T-helper 1 cell treated with Interleukin-12 subunit alpha and Interleukin-12 subunit beta and Interleukin-4 antibody, amounts not matched to agents 30 μg/mL and 1 μg/mL, for 36 hours (primary cell): Measurements from ENCODE around the gene ATF3.

Experiments used
- H3K27ac Mint-ChIP-seq: one replicate; pipeline ENCODE4 v1.8.0; 2021; ENCODE audit warnings: mild to moderate bottlenecking, mixed read lengths
- H3K27me3 Mint-ChIP-seq: one replicate; pipeline ENCODE4 v1.8.0; 2021; ENCODE audit warnings: low read depth, mixed read lengths
- H3K36me3 Mint-ChIP-seq: one replicate; pipeline ENCODE4 v1.8.0; 2021; ENCODE audit warnings: low read depth, mixed read lengths
- H3K4me1 Mint-ChIP-seq: one replicate; pipeline ENCODE4 v1.8.0; 2021; ENCODE audit warnings: low read depth, mixed read lengths
- H3K4me3 Mint-ChIP-seq: one replicate; pipeline ENCODE4 v1.8.0; 2021; ENCODE audit warnings: mild to moderate bottlenecking, moderate library complexity, mixed read lengths
- H3K9me3 Mint-ChIP-seq: one replicate; pipeline ENCODE4 v1.8.0; 2021; ENCODE audit warnings: mixed read lengths

Gene ATF3

DNA sequence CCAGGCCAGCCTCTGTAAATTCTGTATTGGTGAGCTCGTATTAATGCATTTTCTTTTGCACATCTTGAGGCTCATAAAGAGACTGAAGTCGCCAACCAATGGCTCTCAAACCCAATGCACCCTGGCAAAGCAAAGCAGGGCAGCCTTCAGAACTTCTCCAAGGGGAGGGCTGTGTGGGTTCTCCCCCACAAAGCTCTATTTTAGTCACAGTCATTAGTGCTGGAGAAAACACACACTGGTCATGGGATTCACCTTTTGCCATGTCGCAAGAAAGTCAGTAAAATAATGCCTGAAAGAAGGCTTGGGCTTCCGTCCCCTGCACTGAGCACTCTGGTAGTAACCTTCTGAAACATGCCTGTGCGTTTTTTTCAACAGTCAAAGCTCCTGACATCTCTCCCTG is 26.3 kb upstream of the ATF3 start:
- Mint-ChIP-seq H3K4me3 (no peak overlapping the region), H3K27ac (no peak overlapping the region), H3K36me3 (peaks cover 1% of the 10 kb centered on the region), H3K9me3 (no peaks in the 10 kb centered on the region), H3K27me3 (peaks cover 24% of the 10 kb centered on the region), H3K4me1 (peaks cover 3% of the 10 kb centered on the region)

DNA sequence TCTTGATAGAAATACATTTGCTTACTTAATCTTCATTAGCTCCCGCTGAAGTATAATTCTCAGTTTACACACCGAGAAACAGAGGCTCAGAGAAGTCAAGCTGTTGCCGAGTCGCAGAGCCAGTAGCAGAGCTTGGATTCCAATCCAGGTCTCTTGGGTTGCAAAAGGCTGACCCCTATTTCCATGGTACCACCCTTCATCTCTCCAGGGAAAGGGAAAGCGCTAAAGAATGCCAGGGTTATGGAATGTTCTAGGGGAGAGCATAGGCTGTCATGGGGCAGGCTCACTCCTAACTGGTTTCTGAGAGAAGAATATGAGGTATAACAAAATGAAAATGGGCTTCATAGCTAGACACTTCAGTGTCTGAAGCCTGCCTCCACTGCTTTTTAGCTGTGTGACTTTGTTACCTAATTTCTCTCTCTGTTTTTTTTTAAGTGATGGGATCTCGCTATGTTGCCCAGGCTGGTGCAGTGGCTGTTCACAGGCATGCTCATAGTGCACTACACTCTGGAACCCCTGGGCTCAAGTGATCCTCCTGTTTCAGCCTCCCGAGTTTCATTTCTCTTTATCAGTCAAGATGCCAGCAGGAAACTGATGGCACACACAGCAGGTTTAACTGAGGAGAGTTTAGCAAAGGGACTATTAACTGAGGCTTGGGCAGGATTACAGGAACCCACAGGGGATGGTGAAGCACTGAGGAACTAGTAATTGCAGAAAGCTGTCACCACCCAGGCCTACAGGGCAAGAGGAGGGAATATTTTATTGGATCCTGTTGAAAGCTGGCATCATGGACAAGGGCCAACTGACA is 25.5 kb upstream of the ATF3 start:
- peaks cover 1% of the 10 kb centered on the region for H3K36me3 Mint-ChIP-seq
- H3K27ac Mint-ChIP-seq = no peak overlapping the region
- peaks cover 3% of the 10 kb centered on the region for H3K4me1 Mint-ChIP-seq
- no peak overlapping the region for H3K4me3 Mint-ChIP-seq
- H3K9me3 Mint-ChIP-seq = no peaks in the 10 kb centered on the region
- peaks cover 26% of the 10 kb centered on the region for H3K27me3 Mint-ChIP-seq

DNA sequence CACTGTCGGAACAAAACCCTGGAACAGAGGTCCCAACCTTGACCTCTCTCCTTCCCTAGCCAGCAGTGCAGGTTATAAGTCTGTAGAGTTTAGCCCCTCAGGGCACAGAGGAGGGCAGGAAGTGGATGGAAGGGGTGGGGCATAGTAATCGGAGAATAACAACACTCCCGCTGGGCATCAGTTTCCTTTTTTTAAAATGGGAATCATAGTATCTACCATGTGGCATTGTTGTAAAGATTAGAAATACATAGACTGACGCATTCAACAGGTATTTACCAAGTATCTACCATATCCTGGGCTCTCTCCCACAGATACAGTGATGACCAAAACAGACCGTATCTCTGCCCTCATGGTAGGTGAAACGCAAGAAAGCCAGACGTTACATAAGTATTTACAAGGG is 24.9 kb upstream of the ATF3 start:
- Mint-ChIP-seq H3K27ac (no peak overlapping the region), H3K4me1 (peaks cover 3% of the 10 kb centered on the region)

GRCh38 chr1:212584092-212584886 is 24.3 kb upstream of the ATF3 start:
- Mint-ChIP-seq H3K36me3 (peaks cover 1% of the 10 kb centered on the region), H3K9me3 (no peaks in the 10 kb centered on the region), H3K4me1 (peaks cover 3% of the 10 kb centered on the region), H3K4me3 (no peak overlapping the region), H3K27ac (no peak overlapping the region), H3K27me3 (peaks cover 29% of the 10 kb centered on the region)

More for the DNA sequence above, 24.9 kb upstream of the ATF3 start:
- no peaks in the 10 kb centered on the region for H3K9me3 Mint-ChIP-seq
- no peak overlapping the region for H3K4me3 Mint-ChIP-seq
- peaks cover 24% of the 10 kb centered on the region for H3K27me3 Mint-ChIP-seq
- peaks cover 1% of the 10 kb centered on the region for H3K36me3 Mint-ChIP-seq

GRCh38 chr1:212585210-212585609 is 23.4 kb upstream of the ATF3 start:
- H3K4me1 Mint-ChIP-seq = peaks cover 2% of the 10 kb centered on the region
- H3K27ac Mint-ChIP-seq = no peak overlapping the region
- H3K4me3 Mint-ChIP-seq = no peak overlapping the region
- peaks cover 1% of the 10 kb centered on the region for H3K36me3 Mint-ChIP-seq
- peaks cover 33% of the 10 kb centered on the region for H3K27me3 Mint-ChIP-seq
- no peaks in the 10 kb centered on the region for H3K9me3 Mint-ChIP-seq

DNA sequence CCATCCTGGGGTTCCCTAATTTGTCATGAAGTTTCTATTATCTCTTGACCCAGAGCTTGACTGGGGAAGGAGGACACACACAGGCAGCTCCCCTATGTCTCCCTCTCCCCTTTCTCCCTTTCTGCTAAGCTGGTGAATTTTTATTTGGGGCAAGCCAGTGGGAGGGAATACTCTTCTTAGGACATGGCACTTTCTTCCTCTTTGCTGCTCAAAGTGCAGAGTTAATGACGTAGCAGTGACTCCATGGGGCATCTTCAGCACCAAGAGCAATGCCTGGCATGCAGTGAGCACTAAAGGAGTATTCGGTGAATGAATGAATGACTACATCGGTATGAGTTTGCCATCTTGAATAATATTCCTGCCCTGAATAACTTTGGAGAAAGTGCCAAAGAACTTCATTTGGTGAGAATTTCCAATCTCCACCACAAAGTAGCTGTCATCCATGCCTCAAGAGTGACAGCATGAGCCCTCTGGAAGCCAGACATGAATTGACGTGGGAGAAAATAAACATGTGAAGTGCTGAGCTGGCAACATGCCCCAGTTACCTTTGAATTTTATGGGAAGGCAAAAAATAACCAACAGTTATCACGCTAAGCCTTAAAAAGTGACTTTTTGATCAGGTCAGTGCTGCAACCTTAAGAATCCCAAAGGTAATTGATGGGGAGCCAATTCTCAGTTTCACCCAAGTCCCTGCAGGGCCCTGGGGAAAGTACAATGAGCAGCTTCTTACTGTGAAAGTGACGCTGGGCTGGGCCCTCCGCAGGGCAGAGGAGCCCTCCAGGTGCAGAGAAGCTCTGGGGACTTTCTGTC is 22.1 kb upstream of the ATF3 start:
- no peak overlapping the region for H3K4me3 Mint-ChIP-seq
- H3K36me3 Mint-ChIP-seq = no peaks in the 10 kb centered on the region
- no peak overlapping the region for H3K27ac Mint-ChIP-seq
- H3K9me3 Mint-ChIP-seq = no peaks in the 10 kb centered on the region
- no peaks in the 10 kb centered on the region for H3K4me1 Mint-ChIP-seq
- H3K27me3 Mint-ChIP-seq = peaks cover 45% of the 10 kb centered on the region

DNA sequence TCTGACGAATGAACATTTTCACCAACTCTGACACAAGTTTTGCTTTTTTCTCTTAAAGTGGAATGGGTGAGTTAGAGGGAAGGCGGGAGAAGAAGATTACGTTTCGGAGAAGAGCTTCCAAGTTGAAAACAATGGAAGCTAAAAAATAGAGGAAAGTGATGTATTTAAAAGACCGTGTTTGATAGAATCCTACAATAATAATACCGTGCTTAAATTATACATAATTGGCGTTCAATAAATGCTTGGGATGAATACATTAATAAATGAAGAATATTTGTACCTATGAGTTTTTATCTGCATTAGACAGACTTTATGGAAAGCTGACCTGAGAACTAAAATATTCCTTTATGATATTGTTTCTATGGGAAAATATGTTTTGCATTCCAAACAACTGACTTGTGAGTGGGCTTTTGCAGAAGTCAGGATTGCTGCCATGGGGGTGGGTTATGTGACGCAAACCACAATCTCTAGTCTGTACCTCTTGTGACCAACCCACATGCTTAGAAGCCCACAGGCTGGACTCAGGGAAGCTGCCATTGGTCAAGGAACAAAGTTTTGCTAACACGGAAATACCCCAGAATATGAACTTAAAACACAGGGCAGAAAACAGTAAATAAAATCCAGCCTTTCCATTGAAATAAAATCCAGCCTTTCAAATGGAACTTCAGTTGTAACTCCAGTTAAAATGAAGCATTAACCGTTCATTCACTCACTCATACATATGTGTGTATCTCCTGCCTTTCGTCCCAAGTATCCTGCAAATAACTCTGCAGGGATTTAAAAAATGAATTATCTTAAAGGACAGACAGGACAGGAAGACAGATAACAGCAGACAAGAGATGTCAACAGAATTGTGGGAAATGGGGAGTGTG is 21.3 kb upstream of the ATF3 start:
- Mint-ChIP-seq H3K4me1 (no peaks in the 10 kb centered on the region), H3K9me3 (no peaks in the 10 kb centered on the region), H3K27ac (no peak overlapping the region), H3K4me3 (no peak overlapping the region), H3K27me3 (peaks cover 51% of the 10 kb centered on the region), H3K36me3 (no peaks in the 10 kb centered on the region)

DNA sequence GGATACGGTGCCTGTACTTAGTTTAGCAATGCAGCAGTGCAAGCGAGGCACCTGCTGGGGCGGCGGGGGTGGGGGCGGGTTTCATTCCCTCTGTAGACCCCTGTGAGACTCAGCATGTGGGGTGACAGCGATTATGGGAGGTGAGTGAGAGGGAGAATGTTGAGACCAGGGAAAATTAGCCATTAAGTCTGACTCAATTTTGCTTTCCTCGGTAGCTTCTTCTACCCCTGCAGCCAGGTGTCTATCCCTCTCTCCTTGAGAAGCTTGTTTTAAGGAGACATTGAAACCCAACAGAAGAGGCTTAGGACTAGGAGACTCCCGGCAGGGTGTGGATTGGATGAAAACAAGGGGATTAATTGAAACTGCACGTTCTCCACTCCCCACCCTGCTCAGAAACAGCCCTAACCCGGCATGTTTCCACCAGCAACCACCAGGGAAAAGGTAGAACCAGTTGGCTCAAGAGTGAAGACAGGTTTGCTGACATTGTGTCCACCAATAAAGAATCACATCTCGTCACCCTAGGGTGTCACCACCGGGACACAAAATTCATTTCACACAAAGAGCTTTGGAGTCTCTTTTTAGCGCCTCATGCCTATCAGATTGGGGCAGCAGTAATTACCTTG is 20.6 kb upstream of the ATF3 start:
- H3K36me3 Mint-ChIP-seq = no peaks in the 10 kb centered on the region
- H3K4me1 Mint-ChIP-seq = no peaks in the 10 kb centered on the region
- H3K27ac Mint-ChIP-seq = no peak overlapping the region
- H3K4me3 Mint-ChIP-seq = no peak overlapping the region
- peaks cover 51% of the 10 kb centered on the region for H3K27me3 Mint-ChIP-seq
- H3K9me3 Mint-ChIP-seq = no peaks in the 10 kb centered on the region

GRCh38 chr1:212589446-212589845 is 19.1 kb upstream of the ATF3 start:
- Mint-ChIP-seq H3K36me3 (no peaks in the 10 kb centered on the region), H3K27me3 (peaks cover 51% of the 10 kb centered on the region), H3K9me3 (no peaks in the 10 kb centered on the region), H3K4me3 (no peak overlapping the region), H3K27ac (no peak overlapping the region), H3K4me1 (peaks cover 3% of the 10 kb centered on the region)

DNA sequence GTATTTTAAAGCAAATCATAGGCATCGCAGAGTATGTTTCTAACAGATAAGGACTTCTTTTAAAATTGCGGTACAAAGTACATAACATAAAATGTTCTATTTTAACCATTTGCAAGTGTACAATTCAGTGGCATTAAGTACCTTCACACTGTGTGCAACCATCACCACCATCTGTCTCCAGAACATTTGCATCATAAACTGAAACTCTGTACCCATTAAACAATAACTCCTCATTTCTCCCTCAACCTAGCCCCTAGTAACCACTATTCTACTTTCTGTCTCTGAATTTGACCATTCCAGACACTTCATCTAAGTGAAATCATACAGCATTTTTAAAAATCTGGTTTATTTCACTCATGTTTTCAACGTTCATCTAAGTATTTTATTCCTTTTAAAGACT is 16.6 kb upstream of the ATF3 start:
- Mint-ChIP-seq H3K27me3 (peaks cover 42% of the 10 kb centered on the region), H3K36me3 (no peaks in the 10 kb centered on the region), H3K27ac (no peak overlapping the region), H3K9me3 (no peaks in the 10 kb centered on the region), H3K4me3 (no peak overlapping the region), H3K4me1 (peaks cover 19% of the 10 kb centered on the region)

DNA sequence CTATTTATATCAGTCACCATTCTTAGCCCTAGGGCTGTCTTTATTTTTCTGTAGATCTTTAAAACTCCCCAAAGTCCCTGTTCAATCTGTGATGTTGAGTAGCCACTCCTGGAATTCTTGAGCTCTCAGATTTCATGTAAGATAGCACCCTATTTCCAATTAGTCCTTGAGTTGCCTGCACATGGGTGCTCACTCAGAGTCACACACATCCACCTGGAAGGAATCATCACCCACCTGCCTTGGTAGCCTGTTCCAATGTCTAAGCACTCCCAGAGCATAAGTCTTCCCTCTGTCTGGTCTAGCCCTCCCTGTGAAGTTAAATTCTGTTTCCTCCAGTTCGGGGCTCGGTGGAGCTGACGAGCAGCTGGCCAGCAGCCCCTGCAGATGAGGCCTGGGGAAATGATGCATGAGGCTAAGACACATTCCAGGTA is 14.7 kb upstream of the ATF3 start:
- no peaks in the 10 kb centered on the region for H3K9me3 Mint-ChIP-seq
- H3K27me3 Mint-ChIP-seq = peaks cover 27% of the 10 kb centered on the region
- no peak overlapping the region for H3K4me3 Mint-ChIP-seq
- peaks cover 22% of the 10 kb centered on the region for H3K4me1 Mint-ChIP-seq
- H3K36me3 Mint-ChIP-seq = peaks cover 9% of the 10 kb centered on the region
- H3K27ac Mint-ChIP-seq = no peak overlapping the region

DNA sequence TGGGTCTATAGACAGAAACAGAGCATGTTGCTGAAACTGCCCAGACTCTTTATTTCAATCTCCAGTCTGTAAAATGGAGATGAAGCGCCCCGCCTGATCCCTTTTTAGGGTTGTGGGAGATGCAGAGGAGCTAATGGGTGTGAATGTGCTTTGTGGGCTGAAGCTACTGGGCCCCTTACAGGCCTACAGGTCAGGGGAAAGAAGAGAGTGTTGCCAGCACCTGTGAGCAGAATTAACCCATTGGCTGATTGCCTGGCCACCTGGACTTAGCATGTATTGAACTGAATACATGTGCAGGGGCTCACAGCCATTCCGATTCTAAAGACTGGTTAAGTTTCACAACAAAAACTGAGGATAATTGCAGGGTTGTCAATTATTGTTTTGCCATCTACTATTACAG is 13.9 kb upstream of the ATF3 start:
- no peak overlapping the region for H3K4me3 Mint-ChIP-seq
- no peaks in the 10 kb centered on the region for H3K9me3 Mint-ChIP-seq
- peaks cover 22% of the 10 kb centered on the region for H3K4me1 Mint-ChIP-seq
- H3K27ac Mint-ChIP-seq = no peak overlapping the region
- peaks cover 21% of the 10 kb centered on the region for H3K27me3 Mint-ChIP-seq
- peaks cover 10% of the 10 kb centered on the region for H3K36me3 Mint-ChIP-seq

DNA sequence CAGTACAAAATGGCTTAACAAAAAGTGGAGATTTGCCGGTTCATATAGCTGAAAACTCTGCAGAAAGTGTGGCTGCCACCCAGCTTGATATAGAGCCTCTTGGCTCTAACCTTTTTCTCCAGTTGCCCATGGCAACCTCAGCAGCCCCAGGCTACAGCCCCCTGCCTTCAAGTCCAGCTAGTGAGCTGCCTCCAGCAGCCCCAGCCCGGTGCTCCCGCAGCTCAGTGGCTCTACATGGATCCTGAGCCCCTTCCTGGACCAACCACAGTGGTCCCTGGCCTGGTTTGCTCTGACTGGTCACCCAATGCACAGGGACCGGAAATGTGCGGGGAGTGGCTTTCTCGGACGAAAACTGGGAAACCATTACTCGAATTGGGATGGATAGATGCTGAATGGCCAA is 13.3 kb upstream of the ATF3 start:
- no peaks in the 10 kb centered on the region for H3K9me3 Mint-ChIP-seq
- peaks cover 22% of the 10 kb centered on the region for H3K4me1 Mint-ChIP-seq
- no peak overlapping the region for H3K4me3 Mint-ChIP-seq
- peaks cover 20% of the 10 kb centered on the region for H3K27me3 Mint-ChIP-seq
- H3K36me3 Mint-ChIP-seq = peaks cover 10% of the 10 kb centered on the region
- peak overlapping the region; percentile 98 for H3K27ac Mint-ChIP-seq
